ENCODE measurements around the gene FBXW7.
A peak's percentile ranks its signal among the peaks of the same experiment; 100 is the strongest.

Gene FBXW7

GRCh38 chr4:152356428-152357034 is 179.4 kb downstream of the FBXW7 start:
- Mint-ChIP-seq H3K27me3 (no peaks in the 10 kb centered on the region), H3K4me1 (ENCODE audit: low read depth in 2 of 2) (peaks cover 10 to 23% of the 10 kb centered on the region in 2 donors), H3K36me3 (ENCODE audit: insufficient read depth) (peaks cover 6% of the 10 kb centered on the region), H3K4me3 (no peak overlapping the region), H3K27ac (no peak overlapping the region), H3K9me3 (no peaks in the 10 kb centered on the region)
- ATAC-seq (replicated peaks): no peak
- DNase-seq: no peak

GRCh38 chr4:152352622-152353116 is 183.2 kb downstream of the FBXW7 start:
- no peak for ATAC-seq (replicated peaks)
- H3K4me1 Mint-ChIP-seq (ENCODE audit: low read depth in 2 of 2): peaks cover 7 to 17% of the 10 kb centered on the region in 2 donors
- H3K27ac Mint-ChIP-seq: no peak overlapping the region
- DNase-seq: no peak
- no peaks in the 10 kb centered on the region for H3K27me3 Mint-ChIP-seq
- H3K4me3 Mint-ChIP-seq: no peak overlapping the region
- no peaks in the 10 kb centered on the region for H3K36me3 Mint-ChIP-seq (ENCODE audit: insufficient read depth)
- H3K9me3 Mint-ChIP-seq: no peaks in the 10 kb centered on the region

GRCh38 chr4:152352215-152352614 is 183.7 kb downstream of the FBXW7 start:
- no peak for DNase-seq
- ATAC-seq (replicated peaks): no peak

GRCh38 chr4:152351080-152351479 is 184.8 kb downstream of the FBXW7 start:
- DNase-seq (no peak), ATAC-seq (replicated peaks) (no peak)
- no peak overlapping the region for H3K27ac Mint-ChIP-seq
- H3K36me3 Mint-ChIP-seq (ENCODE audit: insufficient read depth): no peaks in the 10 kb centered on the region
- no peak overlapping the region for H3K4me3 Mint-ChIP-seq
- peaks cover 7 to 22% of the 10 kb centered on the region in 2 donors for H3K4me1 Mint-ChIP-seq (ENCODE audit: low read depth in 2 of 2)
- H3K9me3 Mint-ChIP-seq: no peaks in the 10 kb centered on the region
- H3K27me3 Mint-ChIP-seq: no peaks in the 10 kb centered on the region

More at GRCh38 chr4:152352215-152352614, 183.7 kb downstream of the FBXW7 start:
- H3K4me3 Mint-ChIP-seq: no peak overlapping the region
- H3K27ac Mint-ChIP-seq: no peak overlapping the region
- H3K36me3 Mint-ChIP-seq (ENCODE audit: insufficient read depth): no peaks in the 10 kb centered on the region
- no peaks in the 10 kb centered on the region for H3K9me3 Mint-ChIP-seq
- H3K4me1 Mint-ChIP-seq (ENCODE audit: low read depth in 2 of 2): peaks cover 7 to 17% of the 10 kb centered on the region in 2 donors
- H3K27me3 Mint-ChIP-seq: no peaks in the 10 kb centered on the region

- DNase-seq: no peak
- Mint-ChIP-seq H3K4me3 (no peak overlapping the region), H3K27me3 (no peaks in the 10 kb centered on the region), H3K27ac (no peak overlapping the region), H3K36me3 (ENCODE audit: insufficient read depth) (no peaks in the 10 kb centered on the region), H3K4me1 (ENCODE audit: low read depth in 2 of 2) (peaks cover 7 to 16% of the 10 kb centered on the region in 2 donors), H3K9me3 (no peaks in the 10 kb centered on the region)
- no peak for ATAC-seq (replicated peaks)
Measured at GRCh38 chr4:152348670-152349069, 187.2 kb downstream of the FBXW7 start.

- no peaks in the 10 kb centered on the region for H3K9me3 Mint-ChIP-seq
- no peak for ATAC-seq (replicated peaks)
Measured at GRCh38 chr4:152346979-152347378, 188.9 kb downstream of the FBXW7 start.

GRCh38 chr4:152346526-152346925 is 189.4 kb downstream of the FBXW7 start:
- Mint-ChIP-seq H3K36me3 (ENCODE audit: insufficient read depth) (no peaks in the 10 kb centered on the region), H3K4me1 (ENCODE audit: low read depth in 2 of 2) (peaks cover 0 to 9% of the 10 kb centered on the region in 2 donors), H3K27me3 (no peaks in the 10 kb centered on the region), H3K9me3 (no peaks in the 10 kb centered on the region), H3K4me3 (no peak overlapping the region), H3K27ac (no peak overlapping the region)
- ATAC-seq (replicated peaks) (no peak), DNase-seq (no peak)

More at GRCh38 chr4:152346979-152347378, 188.9 kb downstream of the FBXW7 start:
- Mint-ChIP-seq H3K36me3 (ENCODE audit: insufficient read depth) (no peaks in the 10 kb centered on the region), H3K27me3 (no peaks in the 10 kb centered on the region), H3K4me3 (no peak overlapping the region), H3K27ac (no peak overlapping the region), H3K4me1 (ENCODE audit: low read depth in 2 of 2) (peaks cover 0 to 7% of the 10 kb centered on the region in 2 donors)
- DNase-seq: no peak

GRCh38 chr4:152344001-152344400 is 191.9 kb downstream of the FBXW7 start:
- H3K4me3 Mint-ChIP-seq: no peak overlapping the region
- DNase-seq: no peak
- H3K4me1 Mint-ChIP-seq (ENCODE audit: low read depth in 2 of 2): peaks cover 0 to 17% of the 10 kb centered on the region in 2 donors
- H3K36me3 Mint-ChIP-seq (ENCODE audit: insufficient read depth): peaks cover 12% of the 10 kb centered on the region
- H3K27me3 Mint-ChIP-seq: no peaks in the 10 kb centered on the region
- no peaks in the 10 kb centered on the region for H3K9me3 Mint-ChIP-seq
- ATAC-seq (replicated peaks): no peak
- H3K27ac Mint-ChIP-seq: no peak overlapping the region

GRCh38 chr4:152342293-152342692 is 193.6 kb downstream of the FBXW7 start:
- no peak overlapping the region for H3K4me3 Mint-ChIP-seq
- no peak overlapping the region for H3K27ac Mint-ChIP-seq
- no peaks in the 10 kb centered on the region for H3K27me3 Mint-ChIP-seq
- peaks cover 0 to 17% of the 10 kb centered on the region in 2 donors for H3K4me1 Mint-ChIP-seq (ENCODE audit: low read depth in 2 of 2)
- ATAC-seq (replicated peaks) (no peak), DNase-seq (no peak)
- H3K36me3 Mint-ChIP-seq (ENCODE audit: insufficient read depth): peaks cover 17% of the 10 kb centered on the region
- no peaks in the 10 kb centered on the region for H3K9me3 Mint-ChIP-seq

- Mint-ChIP-seq H3K27me3 (no peaks in the 10 kb centered on the region), H3K4me3 (no peak overlapping the region), H3K36me3 (ENCODE audit: insufficient read depth) (peaks cover 17% of the 10 kb centered on the region), H3K9me3 (no peaks in the 10 kb centered on the region), H3K27ac (peak overlapping the region in 1 of 2 donors; percentile 26), H3K4me1 (ENCODE audit: low read depth in 2 of 2) (peaks cover 0 to 10% of the 10 kb centered on the region in 2 donors)
- DNase-seq (no peak), ATAC-seq (replicated peaks) (no peak)
Measured at GRCh38 chr4:152340818-152341217, 195.1 kb downstream of the FBXW7 start.

GRCh38 chr4:152339576-152339975 is 196.3 kb downstream of the FBXW7 start:
- DNase-seq: no peak
- H3K4me3 Mint-ChIP-seq: no peak overlapping the region
- no peaks in the 10 kb centered on the region for H3K9me3 Mint-ChIP-seq
- peaks cover 22% of the 10 kb centered on the region for H3K36me3 Mint-ChIP-seq (ENCODE audit: insufficient read depth)
- H3K4me1 Mint-ChIP-seq (ENCODE audit: low read depth in 2 of 2): peaks cover 0 to 10% of the 10 kb centered on the region in 2 donors
- H3K27ac Mint-ChIP-seq: peak overlapping the region in 1 of 2 donors; percentile 25
- H3K27me3 Mint-ChIP-seq: no peaks in the 10 kb centered on the region
- no peak for ATAC-seq (replicated peaks)

GRCh38 chr4:152334931-152335330 is 201.0 kb downstream of the FBXW7 start:
- DNase-seq (no peak), ATAC-seq (replicated peaks) (no peak)
- H3K27ac Mint-ChIP-seq: no peak overlapping the region
- no peaks in the 10 kb centered on the region for H3K4me1 Mint-ChIP-seq (ENCODE audit: low read depth in 2 of 2)
- H3K9me3 Mint-ChIP-seq: no peaks in the 10 kb centered on the region
- H3K4me3 Mint-ChIP-seq: no peak overlapping the region
- peaks cover 43% of the 10 kb centered on the region for H3K36me3 Mint-ChIP-seq (ENCODE audit: insufficient read depth)
- no peaks in the 10 kb centered on the region for H3K27me3 Mint-ChIP-seq

GRCh38 chr4:152331042-152331441 is 204.8 kb downstream of the FBXW7 start:
- no peaks in the 10 kb centered on the region for H3K9me3 Mint-ChIP-seq
- H3K4me3 Mint-ChIP-seq: no peak overlapping the region
- no peaks in the 10 kb centered on the region for H3K4me1 Mint-ChIP-seq (ENCODE audit: low read depth in 2 of 2)
- DNase-seq (no peak), ATAC-seq (replicated peaks) (no peak)
- no peaks in the 10 kb centered on the region for H3K27me3 Mint-ChIP-seq
- peak overlapping the region in 1 of 2 donors; percentile 7 for H3K27ac Mint-ChIP-seq
- H3K36me3 Mint-ChIP-seq (ENCODE audit: insufficient read depth): peaks cover 54% of the 10 kb centered on the region

GRCh38 chr4:152328582-152328981 is 207.3 kb downstream of the FBXW7 start:
- Mint-ChIP-seq H3K4me3 (no peak overlapping the region), H3K27ac (peak overlapping the region; percentile 15 to 56), H3K4me1 (ENCODE audit: low read depth in 2 of 2) (no peaks in the 10 kb centered on the region), H3K36me3 (ENCODE audit: insufficient read depth) (peaks cover 46% of the 10 kb centered on the region), H3K27me3 (no peaks in the 10 kb centered on the region), H3K9me3 (no peaks in the 10 kb centered on the region)
- DNase-seq: no peak
- no peak for ATAC-seq (replicated peaks)

All from effector memory CD8-positive, alpha-beta T cell (primary cell).